ENCODE results near the gene PLA2G4F.

Gene PLA2G4F, protein sequence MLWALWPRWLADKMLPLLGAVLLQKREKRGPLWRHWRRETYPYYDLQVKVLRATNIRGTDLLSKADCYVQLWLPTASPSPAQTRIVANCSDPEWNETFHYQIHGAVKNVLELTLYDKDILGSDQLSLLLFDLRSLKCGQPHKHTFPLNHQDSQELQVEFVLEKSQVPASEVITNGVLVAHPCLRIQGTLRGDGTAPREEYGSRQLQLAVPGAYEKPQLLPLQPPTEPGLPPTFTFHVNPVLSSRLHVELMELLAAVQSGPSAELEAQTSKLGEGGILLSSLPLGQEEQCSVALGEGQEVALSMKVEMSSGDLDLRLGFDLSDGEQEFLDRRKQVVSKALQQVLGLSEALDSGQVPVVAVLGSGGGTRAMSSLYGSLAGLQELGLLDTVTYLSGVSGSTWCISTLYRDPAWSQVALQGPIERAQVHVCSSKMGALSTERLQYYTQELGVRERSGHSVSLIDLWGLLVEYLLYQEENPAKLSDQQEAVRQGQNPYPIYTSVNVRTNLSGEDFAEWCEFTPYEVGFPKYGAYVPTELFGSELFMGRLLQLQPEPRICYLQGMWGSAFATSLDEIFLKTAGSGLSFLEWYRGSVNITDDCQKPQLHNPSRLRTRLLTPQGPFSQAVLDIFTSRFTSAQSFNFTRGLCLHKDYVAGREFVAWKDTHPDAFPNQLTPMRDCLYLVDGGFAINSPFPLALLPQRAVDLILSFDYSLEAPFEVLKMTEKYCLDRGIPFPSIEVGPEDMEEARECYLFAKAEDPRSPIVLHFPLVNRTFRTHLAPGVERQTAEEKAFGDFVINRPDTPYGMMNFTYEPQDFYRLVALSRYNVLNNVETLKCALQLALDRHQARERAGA

DNA sequence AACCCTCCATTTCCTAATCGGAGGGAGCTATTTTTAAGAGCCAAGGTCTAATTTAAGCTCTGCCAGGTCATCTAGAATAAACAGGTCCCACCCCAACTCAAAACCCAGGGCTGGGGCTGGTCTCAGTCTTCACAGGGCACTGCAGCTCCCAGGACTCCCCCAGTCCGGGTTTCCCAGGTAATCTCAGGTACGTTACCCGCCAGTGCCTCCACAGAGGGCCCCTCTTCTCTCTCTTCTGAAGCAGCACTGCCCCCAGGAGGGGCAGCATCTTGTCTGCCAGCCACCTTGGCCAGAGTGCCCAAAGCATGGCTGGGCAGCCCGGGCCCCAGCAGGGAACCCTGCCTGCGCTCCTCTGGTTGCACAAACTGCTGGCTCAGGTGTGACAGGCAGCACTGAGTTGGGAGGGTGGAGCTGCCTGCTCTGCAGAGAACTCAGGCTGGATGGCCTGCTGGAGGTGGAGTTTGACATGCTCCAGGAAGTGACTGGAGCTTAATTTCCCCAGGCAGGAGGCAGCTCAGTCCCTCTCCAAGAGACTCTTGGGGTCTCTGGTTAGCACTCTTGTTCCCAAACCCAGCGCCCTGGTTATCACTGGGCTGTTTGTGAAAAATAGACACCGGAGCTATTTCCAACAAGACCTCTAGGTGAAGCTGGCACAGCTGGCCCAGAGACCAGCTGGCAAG lies at the start of gene PLA2G4F:
Gene PLA2G4F, minus strand, starts transcription at position 394 of the 680 bp plus-strand sequence. Its CDS starts 87 bp downstream, at position 307.
- DNase-seq = no peak

DNA sequence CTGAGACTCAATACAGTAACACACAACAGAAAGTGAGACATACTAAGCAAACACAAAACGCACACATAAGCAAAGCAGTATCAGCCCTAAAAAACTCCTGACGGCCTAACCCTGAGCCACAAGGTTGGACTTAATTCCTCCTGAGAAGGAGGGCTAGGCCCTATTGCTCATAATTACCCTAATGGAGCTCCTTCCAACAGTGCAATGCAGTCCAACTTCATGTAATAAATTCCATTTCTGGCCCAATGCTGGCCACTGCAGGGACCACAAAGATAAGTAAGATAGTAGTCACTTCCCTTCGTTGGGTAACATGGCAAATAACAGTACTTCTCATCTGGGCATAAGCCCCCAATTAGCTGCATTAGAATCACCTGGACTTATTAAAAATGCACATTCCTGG lies 47.5 kb upstream of the PLA2G4F start:
- no peak for DNase-seq

DNA sequence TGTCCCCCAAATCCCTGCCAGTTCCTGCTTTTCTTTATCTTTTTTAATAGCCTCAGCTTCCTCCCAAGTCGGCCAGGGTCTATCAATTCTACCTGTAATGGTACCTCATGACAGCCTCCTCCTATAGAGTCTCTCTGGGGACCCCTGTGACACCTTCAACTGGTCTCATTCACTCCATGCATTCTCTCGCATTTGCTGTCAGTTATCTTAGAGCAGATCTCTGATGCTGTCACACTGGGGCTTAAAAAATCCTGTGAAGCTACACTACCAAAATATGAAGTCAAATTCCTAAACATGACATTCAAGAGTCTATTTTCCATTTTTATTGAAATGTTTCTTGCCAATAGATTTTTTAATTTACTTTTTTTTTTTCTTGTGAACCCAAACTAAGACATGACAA lies 46.2 kb upstream of the PLA2G4F start:
- no peak for DNase-seq

DNA sequence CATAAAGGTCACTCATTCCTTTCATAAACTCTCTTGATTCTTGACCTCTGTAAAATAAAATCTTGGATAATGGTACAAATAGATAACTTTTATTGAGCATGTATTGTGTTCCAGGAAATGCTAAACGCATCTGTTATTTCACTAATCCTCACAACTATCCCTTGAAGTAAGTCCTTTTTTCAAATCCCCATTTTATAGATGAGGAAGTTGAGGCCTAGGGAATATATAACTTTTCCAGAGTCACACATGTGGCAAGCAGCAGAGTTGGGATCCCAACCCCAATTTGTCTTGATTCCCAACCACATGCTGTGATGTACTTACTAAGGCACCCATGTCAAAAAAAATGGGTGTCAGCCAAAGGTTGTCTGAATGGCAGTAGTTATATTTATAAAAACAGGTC lies 45.4 kb upstream of the PLA2G4F start:
- DNase-seq = no peak

DNA sequence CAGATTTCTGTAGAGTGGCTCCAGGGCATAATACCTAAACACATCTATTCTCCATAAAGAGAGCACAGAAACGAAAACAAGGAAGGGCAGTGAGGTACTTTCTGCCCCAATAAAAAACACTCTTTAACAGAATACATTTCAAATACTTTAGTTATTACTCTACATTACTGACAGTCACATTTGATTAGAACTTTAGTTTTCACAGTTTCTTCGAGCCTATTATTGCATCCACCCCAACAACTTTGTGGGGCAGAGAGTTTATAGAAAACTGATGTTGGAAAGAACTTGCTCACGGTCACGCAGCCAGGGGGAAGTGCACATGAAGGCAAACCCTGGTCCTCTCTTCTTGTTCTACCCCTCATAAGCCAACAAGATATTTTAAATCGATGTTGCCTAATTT lies 42.7 kb upstream of the PLA2G4F start:
- DNase-seq = no peak

DNA sequence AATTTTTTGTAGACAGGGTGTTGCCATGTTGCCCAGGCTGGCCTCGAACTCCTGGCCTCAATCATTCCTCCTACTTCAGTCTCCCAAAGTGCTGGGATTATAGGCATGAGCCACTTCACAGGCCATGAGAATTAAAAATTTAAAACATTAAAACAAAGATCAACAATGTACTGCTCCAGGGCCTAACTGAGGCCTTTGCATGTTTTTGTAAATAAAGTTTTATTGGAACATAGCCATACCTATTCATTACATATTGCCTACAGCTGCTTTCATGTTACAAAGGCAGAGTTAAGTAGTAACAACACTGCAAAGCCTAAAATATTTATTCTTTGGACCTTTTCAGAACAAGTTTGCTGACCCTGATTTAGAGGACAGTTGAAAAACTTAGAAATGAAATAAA lies 42.1 kb upstream of the PLA2G4F start:
- DNase-seq = no peak

DNA sequence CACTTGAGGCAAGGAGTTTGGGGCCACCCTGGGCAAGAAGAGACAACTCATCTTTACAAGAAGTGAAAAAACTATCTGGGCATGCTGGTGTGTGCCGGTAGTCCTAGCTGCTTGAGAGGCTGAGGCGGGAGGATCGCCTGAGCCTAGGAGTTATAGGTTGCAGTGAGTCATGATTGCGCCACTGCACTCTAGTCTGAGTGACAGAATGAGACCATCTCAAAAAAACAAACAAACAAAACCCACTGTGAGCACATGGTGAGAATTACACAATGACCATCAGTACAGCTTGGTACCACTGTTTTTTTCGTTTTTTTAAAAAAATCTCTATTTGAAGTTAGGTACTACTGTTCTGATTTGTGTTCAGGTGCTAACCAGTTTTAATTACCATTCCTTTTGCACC lies 38.1 kb upstream of the PLA2G4F start:
- DNase-seq = no peak

DNA sequence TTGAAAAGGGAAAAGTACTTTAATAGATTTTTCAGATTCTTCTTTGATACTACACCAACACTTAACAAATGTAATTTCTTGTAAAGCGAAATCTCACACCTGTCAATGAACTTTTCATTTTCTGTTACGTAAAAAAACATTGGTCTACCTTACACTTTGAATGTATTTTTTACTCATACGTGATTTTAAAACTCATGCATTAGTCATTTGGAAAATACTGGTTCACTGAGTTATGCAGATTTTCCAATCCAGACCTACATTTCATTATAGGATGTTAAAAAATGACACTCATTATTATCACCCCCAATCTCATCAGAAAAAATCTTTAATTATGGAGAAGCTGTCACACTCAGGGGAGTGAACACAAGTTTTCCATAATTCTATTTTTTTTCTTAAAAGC lies 36.9 kb upstream of the PLA2G4F start:
- DNase-seq = no peak

DNA sequence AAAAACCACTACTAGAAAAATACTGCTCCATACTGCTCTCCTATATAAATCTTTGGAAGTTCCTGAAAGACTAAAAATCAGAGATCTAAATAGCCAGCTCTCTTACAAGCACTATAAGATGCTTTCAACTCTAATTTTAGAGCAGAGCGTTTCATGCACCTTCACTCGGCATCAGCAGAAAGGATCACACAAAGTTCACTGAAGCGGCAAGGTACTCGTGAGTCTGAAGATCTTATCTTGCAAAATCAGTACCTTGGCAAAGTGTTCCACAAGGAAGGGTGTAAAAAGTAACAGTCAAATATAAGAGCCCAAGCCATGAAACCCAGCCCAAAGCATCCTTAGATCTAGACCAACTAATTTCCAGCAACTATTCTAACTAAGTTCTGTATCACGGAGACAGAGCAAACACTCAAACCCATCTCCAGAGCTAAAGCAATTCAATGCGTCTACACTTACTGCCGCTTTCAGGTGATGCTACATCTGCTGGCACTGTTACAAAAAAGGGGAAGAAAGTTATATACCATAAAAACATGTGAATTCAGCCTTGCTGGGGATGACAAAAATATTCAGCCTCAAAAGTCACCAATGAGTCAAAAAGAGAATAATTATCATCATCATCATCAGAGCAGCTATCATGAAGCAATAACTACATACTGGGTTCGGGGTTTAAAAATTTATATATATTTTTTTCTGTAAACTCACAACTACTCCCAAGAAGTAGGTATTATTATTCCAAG lies 35.3 kb upstream of the PLA2G4F start:
- DNase-seq = no peak

DNA sequence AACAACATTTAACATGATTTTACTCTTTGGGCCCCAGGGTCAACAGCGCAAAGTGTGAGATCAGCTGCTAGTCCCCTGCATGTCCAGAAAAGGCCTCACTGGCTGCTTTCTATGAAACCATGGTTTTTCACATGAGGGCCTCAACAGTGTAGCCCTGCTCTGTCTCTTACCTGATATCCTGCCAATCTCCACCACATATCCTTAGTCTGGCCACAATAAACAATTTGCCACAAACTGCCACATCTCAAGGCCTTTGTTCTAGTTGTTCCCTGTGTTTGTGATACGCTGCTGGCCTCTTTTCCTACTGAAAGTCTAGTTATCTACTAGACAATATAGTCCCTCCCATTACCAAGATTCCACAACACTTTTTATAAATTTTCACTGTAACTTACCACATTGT lies 33.9 kb upstream of the PLA2G4F start:
- DNase-seq = no peak

DNA sequence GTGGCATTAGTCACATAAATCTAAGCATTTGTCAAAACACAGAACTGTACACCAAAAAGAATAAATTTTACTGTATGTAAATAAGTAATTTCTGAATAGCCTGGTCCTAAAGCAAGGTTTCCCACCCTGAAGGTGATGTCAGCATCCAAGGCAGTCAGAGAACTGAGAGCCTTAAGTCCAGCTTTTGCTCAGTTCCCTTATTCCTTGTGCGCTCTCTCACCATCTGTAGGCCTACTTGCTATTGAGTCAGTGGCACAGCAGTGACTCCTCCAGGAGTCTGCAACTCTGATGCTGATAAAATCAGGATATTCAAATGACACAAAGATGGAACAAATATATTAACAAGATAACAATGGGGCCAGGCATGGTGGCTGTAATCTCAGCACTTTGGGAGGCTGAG lies 29.4 kb upstream of the PLA2G4F start:
- no peak for DNase-seq

DNA sequence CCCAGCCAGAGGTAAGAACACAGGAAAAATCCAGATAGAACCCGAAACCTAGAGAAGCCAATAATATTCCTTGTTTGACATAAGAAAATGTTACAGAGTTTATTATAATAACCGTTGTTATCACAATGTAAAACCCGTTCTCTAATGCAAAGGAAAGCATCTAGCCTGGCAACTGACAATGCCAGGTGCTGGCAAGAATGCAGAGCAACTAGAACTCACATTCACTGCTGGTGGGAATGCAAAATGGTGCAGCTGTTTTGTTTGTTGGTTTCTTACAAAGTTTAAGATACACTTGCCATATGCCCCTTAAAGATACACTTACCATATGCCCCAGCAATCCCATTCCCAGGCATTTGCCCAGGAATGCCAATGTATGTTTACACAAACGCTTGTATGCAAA lies 28.3 kb upstream of the PLA2G4F start:
- DNase-seq = no peak

DNA sequence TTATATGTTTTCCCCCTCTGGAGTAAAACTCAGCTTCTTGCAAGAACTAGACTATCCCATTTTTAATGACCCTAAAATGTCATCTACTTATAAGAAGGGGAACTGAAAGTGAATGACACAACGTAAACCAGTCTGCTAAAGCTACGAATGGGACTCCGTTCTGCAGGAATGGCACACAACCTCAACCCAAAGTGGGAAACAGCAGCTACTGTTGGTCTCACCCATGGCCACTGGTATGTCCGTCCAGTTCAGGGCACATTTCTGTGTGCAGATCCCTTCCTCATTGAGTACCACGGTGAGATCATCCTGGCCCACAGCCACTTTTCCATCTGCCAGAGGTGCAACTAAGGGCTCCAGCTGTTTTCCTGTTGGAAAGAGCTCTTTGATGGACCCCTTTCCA lies 27.9 kb upstream of the PLA2G4F start:
- no peak for DNase-seq

DNA sequence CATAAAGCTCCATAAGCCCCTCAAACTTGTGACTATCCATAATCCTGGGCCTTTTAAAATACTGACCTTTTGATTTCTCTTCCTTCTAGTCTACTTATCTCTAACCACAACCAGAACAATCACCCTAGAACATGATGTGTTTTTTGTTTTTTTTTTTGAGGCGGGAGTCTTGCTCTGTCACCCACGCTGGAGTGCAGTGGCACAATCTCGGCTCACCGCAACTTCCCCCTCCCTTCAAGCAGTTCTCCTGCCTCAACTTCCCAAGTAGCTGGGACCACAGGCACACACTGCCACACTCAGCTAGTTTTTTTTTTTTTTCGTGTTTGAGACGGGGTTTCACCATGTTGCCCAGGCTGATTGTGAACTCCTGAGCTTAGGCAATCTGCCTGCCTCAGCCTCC lies 26.5 kb upstream of the PLA2G4F start:
- no peak for DNase-seq

DNA sequence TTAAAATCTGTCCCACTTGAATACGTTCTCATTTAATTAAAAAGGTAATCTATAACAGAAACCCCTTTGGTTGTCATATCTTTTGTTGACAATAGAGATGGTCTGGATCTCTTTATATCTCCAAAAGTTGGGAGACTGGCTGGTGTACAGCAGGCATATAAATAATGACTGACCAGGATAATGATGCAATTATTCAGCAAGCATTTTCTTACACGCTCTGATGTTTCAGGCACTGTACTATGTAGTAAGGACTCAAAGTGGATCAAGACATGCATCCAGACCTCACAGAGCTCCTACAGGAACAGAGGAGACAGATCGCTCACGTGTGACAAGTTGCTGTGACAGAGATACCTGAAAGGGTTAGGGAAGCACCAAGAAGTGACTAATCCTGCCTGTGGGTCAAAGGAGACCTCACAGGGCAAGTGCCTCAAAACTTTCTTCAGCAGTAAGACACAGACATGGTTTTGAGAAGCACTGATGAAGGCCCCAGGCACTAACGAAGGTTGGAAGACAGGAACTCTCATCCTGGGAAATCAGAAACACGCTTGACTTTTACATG lies 26.0 kb upstream of the PLA2G4F start:
- DNase-seq = no peak

DNA sequence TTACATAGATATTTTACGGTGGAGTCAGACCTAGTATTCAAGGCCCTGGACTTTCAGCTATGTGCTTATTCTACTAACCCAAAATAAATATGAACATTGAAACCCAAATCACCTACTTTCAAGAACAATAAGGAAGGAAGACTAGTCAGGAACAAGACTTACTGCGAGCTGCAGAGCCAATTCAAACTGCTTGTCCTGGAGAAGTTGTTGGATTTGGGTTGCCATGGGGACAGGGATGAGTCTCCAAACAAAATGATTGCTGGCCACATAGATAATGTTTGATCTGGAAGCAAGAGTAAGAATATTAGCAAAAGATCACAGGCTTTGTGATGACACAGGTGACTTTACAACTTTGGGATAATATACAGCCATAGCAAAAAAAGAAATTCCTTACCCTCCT lies 21.6 kb upstream of the PLA2G4F start:
- no peak for DNase-seq

DNA sequence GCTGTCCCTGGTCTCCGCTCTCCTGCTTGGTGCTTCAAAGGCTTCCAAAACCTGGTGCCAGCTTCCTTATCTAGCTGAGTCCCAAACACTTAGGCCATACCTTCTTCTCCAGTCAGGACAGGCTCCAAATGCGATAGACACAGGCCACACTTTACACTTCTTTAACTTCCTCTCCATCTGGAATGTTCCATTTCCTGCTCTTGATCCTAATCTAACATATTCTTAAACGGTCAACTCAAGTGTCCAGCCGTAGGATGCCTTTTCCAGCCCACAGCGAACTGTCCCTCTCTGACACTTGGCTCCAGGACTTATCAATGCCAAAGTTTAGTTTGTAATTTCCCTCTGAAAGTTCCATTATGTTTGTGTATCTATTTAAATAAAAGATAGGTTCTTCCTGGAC lies 19.2 kb upstream of the PLA2G4F start:
- no peak for DNase-seq

DNA sequence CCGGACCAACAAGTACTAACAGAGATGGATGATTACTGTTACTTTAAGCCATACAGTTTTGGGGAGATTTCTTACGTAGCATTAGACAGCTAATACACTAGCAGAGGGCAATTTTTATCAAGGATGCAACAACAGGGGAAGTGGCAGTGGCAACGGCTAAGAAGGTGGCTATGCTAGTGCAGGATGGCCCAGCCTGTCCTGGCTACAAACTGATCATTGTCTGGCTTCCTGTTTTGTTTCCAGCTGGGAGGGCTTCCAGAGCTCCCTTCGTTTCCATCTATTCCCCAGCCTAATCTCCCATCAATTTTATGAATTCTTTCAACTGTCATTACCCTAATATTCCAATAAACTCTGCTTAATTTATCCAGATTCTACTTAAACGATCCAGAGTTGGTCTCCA lies 16.0 kb upstream of the PLA2G4F start:
- no peak for DNase-seq

DNA sequence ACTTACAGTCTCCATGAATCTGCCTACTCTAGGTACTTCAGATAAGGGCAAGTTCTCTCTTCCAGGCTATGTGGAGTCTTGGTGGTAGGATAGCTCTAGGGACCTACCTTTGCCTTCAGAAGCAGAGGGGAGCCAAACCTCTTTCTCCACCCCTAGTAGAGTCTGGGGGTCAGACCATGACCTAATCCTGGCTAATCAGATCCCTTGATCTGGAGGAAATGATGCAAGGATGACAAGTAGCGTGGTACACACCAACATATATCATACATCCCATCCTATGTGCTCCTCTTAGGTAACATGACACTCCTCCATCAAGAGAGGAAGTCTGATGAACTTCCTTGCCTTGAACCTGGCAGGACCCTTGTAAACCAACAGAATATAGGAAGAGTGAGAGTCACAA lies 15.4 kb upstream of the PLA2G4F start:
- DNase-seq = no peak

DNA sequence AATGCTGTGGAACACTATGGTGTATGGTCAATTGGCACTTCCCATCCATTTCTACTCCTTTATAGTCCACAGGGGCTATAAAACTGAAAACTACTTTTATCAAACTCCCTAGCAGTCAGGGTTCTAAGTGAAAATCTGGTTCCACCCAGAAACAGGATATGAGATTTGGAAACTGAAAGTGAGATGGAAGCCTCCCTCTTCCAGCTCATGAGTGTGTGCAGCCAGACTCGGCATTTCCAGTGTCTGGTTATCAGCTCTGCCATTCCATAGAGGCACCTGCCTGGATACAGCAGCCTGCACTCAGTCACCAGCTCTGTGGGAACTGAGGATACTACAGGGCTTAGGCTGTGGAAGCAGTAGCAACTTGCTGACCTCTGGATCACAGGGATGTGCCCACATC lies 14.7 kb upstream of the PLA2G4F start:
- no peak for DNase-seq

DNA sequence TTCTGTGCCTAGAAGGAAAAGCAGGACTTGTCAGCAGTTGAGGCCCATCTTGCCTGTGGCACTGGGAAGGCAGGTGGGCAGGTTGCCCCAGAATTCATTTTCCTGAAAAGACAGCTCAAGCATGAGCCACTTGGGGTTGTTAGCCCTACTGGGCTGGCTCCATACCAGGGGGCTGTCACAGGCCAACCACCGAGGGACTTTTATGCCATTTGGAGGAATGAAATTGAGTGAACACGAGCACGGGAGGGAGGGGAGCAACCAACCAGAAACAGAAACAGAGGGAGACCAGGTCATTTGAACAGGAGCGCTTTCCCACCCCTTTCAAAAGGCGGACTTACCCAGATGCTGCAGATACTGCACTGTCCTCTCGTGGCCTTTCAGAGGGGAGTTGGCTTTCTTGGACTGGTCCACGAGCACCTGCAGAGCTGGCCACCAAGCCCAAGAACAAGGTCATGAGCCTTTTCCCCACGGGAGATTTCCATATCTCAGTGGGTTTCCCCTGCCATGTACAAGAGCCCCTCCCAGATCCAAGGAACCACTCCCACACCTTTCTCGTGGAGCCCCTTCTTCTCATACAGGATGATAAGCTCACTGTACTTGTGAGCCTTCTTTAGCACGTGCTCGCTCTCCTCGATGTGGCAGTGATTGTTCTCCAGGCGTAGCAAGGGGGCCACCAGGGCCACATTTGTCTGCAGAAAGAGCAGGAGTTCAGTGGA lies 9.9 kb upstream of the PLA2G4F start:
- no peak for DNase-seq

DNA sequence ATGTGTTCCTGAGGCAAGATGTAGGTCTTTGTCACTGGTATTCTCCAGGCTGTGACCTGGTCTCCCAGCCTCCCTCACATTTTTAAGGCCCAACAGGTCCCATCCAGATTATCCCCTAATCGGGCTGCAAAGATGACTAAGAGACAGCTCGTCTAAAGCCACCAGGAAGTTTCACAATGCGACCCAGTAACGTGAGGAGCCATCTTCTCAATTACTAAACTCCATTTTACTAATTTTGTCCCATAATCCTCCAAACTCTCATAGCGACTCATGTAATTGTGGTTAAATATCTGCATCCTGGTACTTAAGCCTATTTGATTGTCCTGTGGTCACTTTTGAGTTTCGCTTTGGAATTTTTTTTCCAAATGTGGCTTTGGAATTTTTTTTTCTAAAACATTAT lies 8.7 kb upstream of the PLA2G4F start:
- DNase-seq = no peak

Data from KG1 (cell line).